Esophagus muscularis mucosa (tissue), 4 donors: ENCODE measurements around the gene MAFG. TPM values are rescaled to one million over a fixed set of nuclear protein-coding genes. Genes with fewer than 3 reads are reported as not detected.
A peak's percentile ranks its signal among the peaks of the same experiment; 100 is the strongest.

Experiments
- DNase-seq: peaks from one replicate; pipeline ENCODE4 v3.0.0-alpha.2; 2017; ENCODE audit errors: extremely low spot score
- H3K27ac ChIP-seq, 4 donors: fragments of 200-600 bp; sonication (generic); replicated peaks in 1 of 4; 1 replicate in 3 of 4; 2 replicates in 1 of 4; pipeline ENCODE4 v1.5.1; 2016 to 2019; ENCODE audit warnings: mild to moderate bottlenecking in 1 of 4
- H3K27me3 ChIP-seq, 4 donors: fragments of 200-600 bp; sonication (generic); one replicate each; pipeline versions ENCODE4 v1.5.1 to v1.6.0; 2016 to 2019
- H3K36me3 ChIP-seq, 4 donors: fragments of 200-600 bp; sonication (generic); one replicate each; pipeline ENCODE4 v1.5.1; 2016 to 2019
- H3K4me1 ChIP-seq, 4 donors: fragments of 200-600 bp; sonication (generic); one replicate each; pipeline ENCODE4 v1.5.1; 2016 to 2019
- H3K4me3 ChIP-seq, 4 donors: fragments of 200-600 bp; sonication (generic); 1 replicate in 2 of 4; 2 replicates in 2 of 4; pipeline ENCODE4 v1.5.1; 2016 to 2019; ENCODE audit warnings: mild to moderate bottlenecking in 4 of 4, moderate library complexity in 1 of 4
- H3K9me3 ChIP-seq, 4 donors: fragments of 200-600 bp; sonication (generic); 1 replicate in 3 of 4; 2 replicates in 1 of 4; pipeline ENCODE4 v1.5.1; 2016 to 2019
- EP300 ChIP-seq: sonication (generic); formaldehyde crosslinking; IDR thresholded peaks from one replicate; pipeline ENCODE4 v1.6.1; 2017; ENCODE audit warnings: antibody characterized with exemption
- POLR2A ChIP-seq: fragments of 450-650 bp; IDR thresholded peaks from one replicate; pipeline ENCODE4 v1.6.1; 2017; ENCODE audit warnings: antibody characterized with exemption, moderate library complexity, mild to moderate bottlenecking, low read depth
- POLR2AphosphoS5 ChIP-seq, 2 donors: sonication (generic); formaldehyde crosslinking; IDR thresholded peaks; one replicate each; pipeline ENCODE4 v1.6.1; 2017; ENCODE audit warnings: antibody characterized with exemption in 2 of 2
- WGBS: methylation state at CpG from one replicate; pipeline ENCODE4 v1.1.5; 2018; 5-methylcytosine and 5-hydroxymethylcytosine counted together
- intact Hi-C: fragments of 100-400 bp; cut with DNase I; formaldehyde crosslinking; loops from one replicate; pipeline ENCODE4 v1.15.1; 2023
- total RNA-seq, 4 donors: library from RNA; depleted of rRNA; stranded (reverse); fragments of >200 nt; gene quantifications; one replicate each; pipeline versions ENCODE4 v1.1.0 to v1.2.1, GENCODE V29; 2016
- TF ChIP-seq, protein P1 (sequence below), 3 experiments: fragments of 200-600 bp in 2 of 3; fragments of 450-650 bp in 1 of 3; sonication (generic) in 2 of 3; IDR thresholded peaks; one replicate each; pipeline ENCODE4 v1.5.1; 2017 to 2019; ENCODE audit warnings: antibody characterized with exemption in 3 of 3, mild to moderate bottlenecking in 2 of 3, moderate library complexity in 1 of 3

The MAFG gene
- total RNA-seq, 4 donors from 2014 or later, result 23.7 to 41.7 (median 33.6) TPM

GRCh38 chr17:81922566-81923301 is 4.8 kb downstream of the MAFG start:
- peak overlapping the region; percentile 54 to 98 (median 86) for H3K27ac ChIP-seq

DNA sequence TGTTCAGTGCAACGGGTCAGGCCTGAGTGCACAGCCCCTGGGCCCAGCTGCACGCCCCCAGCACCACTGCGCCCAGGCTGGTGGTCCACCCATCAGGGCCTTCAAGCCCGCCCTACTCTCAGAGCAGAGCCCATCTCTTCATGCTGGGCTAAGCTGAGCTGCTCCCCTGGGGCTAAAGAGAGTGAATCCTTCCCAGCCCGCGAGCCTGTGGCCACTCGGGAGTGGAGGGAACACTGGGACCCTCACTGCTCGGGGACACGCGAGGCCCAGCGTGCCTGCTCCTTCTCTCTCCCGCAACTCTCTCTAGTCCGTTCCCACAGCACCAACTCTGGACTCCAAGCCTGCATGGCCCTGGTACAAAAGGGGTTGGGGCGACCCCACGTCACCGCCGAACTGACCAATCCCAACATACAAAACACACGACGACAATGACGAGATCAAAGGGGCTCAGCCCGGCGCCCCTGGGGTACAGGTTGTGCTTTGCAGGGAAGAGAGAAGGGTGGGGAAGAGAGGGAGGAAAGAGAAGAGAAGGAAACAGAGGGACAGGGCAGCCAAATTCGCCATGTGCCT is 5.5 kb downstream of the MAFG start:
- DNase-seq, result no peak
- 93% methylated on average over 23 of the region's 23 CpGs for WGBS
- no peaks in the 10 kb centered on the region for H3K27me3 ChIP-seq
- peak overlapping the region in 1 of 4 donors; percentile 92 for H3K27ac ChIP-seq
- H3K4me3 ChIP-seq, result peak overlapping the region in 1 of 4 donors; percentile 47
- peaks cover 49 to 89% (median 79%) of the 10 kb centered on the region in 4 donors for H3K4me1 ChIP-seq
- TF ChIP-seq POLR2AphosphoS5 (IDR thresholded peaks at IDR 0.05), result no peak
- peaks cover 8 to 40% (median 36%) of the 10 kb centered on the region in 4 donors for H3K36me3 ChIP-seq
- no peaks in the 10 kb centered on the region for H3K9me3 ChIP-seq
- intact Hi-C loops, result no loop called here

More at GRCh38 chr17:81922566-81923301, 4.8 kb downstream of the MAFG start:
- H3K36me3 ChIP-seq, result peaks cover 8 to 40% (median 36%) of the 10 kb centered on the region in 4 donors
- no peaks in the 10 kb centered on the region for H3K27me3 ChIP-seq
- TF ChIP-seq EP300 (no peak), POLR2A (no peak), POLR2AphosphoS5 (IDR thresholded peaks at IDR 0.05) (no peak)
- TF ChIP-seq, protein P1, sequence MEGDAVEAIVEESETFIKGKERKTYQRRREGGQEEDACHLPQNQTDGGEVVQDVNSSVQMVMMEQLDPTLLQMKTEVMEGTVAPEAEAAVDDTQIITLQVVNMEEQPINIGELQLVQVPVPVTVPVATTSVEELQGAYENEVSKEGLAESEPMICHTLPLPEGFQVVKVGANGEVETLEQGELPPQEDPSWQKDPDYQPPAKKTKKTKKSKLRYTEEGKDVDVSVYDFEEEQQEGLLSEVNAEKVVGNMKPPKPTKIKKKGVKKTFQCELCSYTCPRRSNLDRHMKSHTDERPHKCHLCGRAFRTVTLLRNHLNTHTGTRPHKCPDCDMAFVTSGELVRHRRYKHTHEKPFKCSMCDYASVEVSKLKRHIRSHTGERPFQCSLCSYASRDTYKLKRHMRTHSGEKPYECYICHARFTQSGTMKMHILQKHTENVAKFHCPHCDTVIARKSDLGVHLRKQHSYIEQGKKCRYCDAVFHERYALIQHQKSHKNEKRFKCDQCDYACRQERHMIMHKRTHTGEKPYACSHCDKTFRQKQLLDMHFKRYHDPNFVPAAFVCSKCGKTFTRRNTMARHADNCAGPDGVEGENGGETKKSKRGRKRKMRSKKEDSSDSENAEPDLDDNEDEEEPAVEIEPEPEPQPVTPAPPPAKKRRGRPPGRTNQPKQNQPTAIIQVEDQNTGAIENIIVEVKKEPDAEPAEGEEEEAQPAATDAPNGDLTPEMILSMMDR (IDR thresholded peaks at IDR 0.05), result no peak
- peaks cover 45 to 83% (median 75%) of the 10 kb centered on the region in 4 donors for H3K4me1 ChIP-seq
- 88% methylated on average over 40 of the region's 58 CpGs for WGBS
- peak overlapping the region; percentile 36 to 52 (median 43) for H3K4me3 ChIP-seq
- DNase-seq, result no peak
- intact Hi-C loops, result no loop called here
- H3K9me3 ChIP-seq, result no peaks in the 10 kb centered on the region

DNA sequence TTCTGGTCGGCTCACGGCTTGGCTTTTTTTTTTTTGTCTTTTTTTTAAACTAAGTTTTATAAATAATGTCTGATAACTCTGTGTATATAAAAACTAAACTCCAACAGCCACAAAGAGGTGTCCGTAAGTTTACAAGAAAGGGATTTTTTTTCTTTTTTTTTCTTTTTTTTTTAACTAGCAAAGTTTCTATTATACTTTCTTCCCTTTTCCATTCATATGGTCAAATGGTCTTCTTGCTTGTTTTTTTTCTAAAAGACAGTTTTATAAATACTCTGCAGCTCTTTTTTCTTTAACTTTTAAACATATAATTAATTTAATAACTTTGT is 6.0 kb downstream of the MAFG start:
- Histone ChIP-seq H3K27me3 (no peaks in the 10 kb centered on the region), H3K36me3 (peaks cover 8 to 40% (median 36%) of the 10 kb centered on the region in 4 donors), H3K4me3 (no peak overlapping the region), H3K9me3 (no peaks in the 10 kb centered on the region), H3K4me1 (peaks cover 55 to 94% (median 84%) of the 10 kb centered on the region in 4 donors), H3K27ac (no peak overlapping the region)
- 79% methylated on average over 3 of the region's 3 CpGs for WGBS
- intact Hi-C loops, result no loop called here
- TF ChIP-seq, protein P1 (IDR thresholded peaks at IDR 0.05), result no peak
- TF ChIP-seq EP300 (no peak), POLR2A (no peak), POLR2AphosphoS5 (IDR thresholded peaks at IDR 0.05) (no peak)
- DNase-seq, result no peak

GRCh38 chr17:81920612-81921536 is 6.7 kb downstream of the MAFG start:
- Histone ChIP-seq H3K4me1 (peaks cover 50 to 95% (median 84%) of the 10 kb centered on the region in 4 donors), H3K27ac (no peak overlapping the region), H3K9me3 (no peaks in the 10 kb centered on the region), H3K36me3 (peaks cover 8 to 43% (median 37%) of the 10 kb centered on the region in 4 donors), H3K4me3 (no peak overlapping the region), H3K27me3 (no peaks in the 10 kb centered on the region)
- 83% methylated on average over 31 of the region's 33 CpGs for WGBS
- TF ChIP-seq POLR2A, result no peak
- no peak for TF ChIP-seq POLR2AphosphoS5 (IDR thresholded peaks at IDR 0.05)
- TF ChIP-seq EP300, result no peak
- TF ChIP-seq, protein P1 (IDR thresholded peaks at IDR 0.05), result no peak
- DNase-seq, result no peak
- intact Hi-C loops, result no loop called here
